ENCODE results near the gene SH3PXD2A.

Gene SH3PXD2A

GRCh38 chr10:103724771-103725170 lies 130.6 kb downstream of the SH3PXD2A start:
- H3K36me3 Mint-ChIP-seq, result no peaks in the 10 kb centered on the region
- no peaks in the 10 kb centered on the region for H3K9me3 Mint-ChIP-seq
- no peak for ATAC-seq
- no peaks in the 10 kb centered on the region for H3K4me1 Mint-ChIP-seq
- no peak overlapping the region for H3K4me3 Mint-ChIP-seq
- no peak for DNase-seq (ENCODE audit: low spot score in 2 of 2)
- H3K27ac Mint-ChIP-seq, result no peak overlapping the region

- no peaks in the 10 kb centered on the region for H3K9me3 Mint-ChIP-seq
- no peaks in the 10 kb centered on the region for H3K4me1 Mint-ChIP-seq
- DNase-seq (ENCODE audit: low spot score in 2 of 2) (no peak), ATAC-seq (no peak)
- no peak overlapping the region for H3K4me3 Mint-ChIP-seq
- no peaks in the 10 kb centered on the region for H3K36me3 Mint-ChIP-seq
- H3K27ac Mint-ChIP-seq, result no peak overlapping the region
Measured at GRCh38 chr10:103724074-103724473, 131.3 kb downstream of the SH3PXD2A start.

- ATAC-seq (no peak), DNase-seq (ENCODE audit: low spot score in 2 of 2) (no peak)
- H3K36me3 Mint-ChIP-seq, result no peaks in the 10 kb centered on the region
- H3K27ac Mint-ChIP-seq, result no peak overlapping the region
- no peaks in the 10 kb centered on the region for H3K4me1 Mint-ChIP-seq
- H3K4me3 Mint-ChIP-seq, result no peak overlapping the region
- H3K9me3 Mint-ChIP-seq, result no peaks in the 10 kb centered on the region
Measured at GRCh38 chr10:103723557-103723956, 131.8 kb downstream of the SH3PXD2A start.

GRCh38 chr10:103722632-103723031 lies 132.7 kb downstream of the SH3PXD2A start:
- Mint-ChIP-seq H3K36me3 (no peaks in the 10 kb centered on the region), H3K4me3 (no peak overlapping the region), H3K9me3 (no peaks in the 10 kb centered on the region), H3K4me1 (no peaks in the 10 kb centered on the region), H3K27ac (no peak overlapping the region)
- ATAC-seq (no peak), DNase-seq (ENCODE audit: low spot score in 2 of 2) (no peak)

GRCh38 chr10:103720964-103721335 lies 134.4 kb downstream of the SH3PXD2A start:
- Mint-ChIP-seq H3K36me3 (no peaks in the 10 kb centered on the region), H3K4me3 (no peak overlapping the region)
- no peak for DNase-seq (ENCODE audit: low spot score in 2 of 2)

GRCh38 chr10:103720328-103720963 lies 134.9 kb downstream of the SH3PXD2A start:
- Mint-ChIP-seq H3K36me3 (no peaks in the 10 kb centered on the region), H3K4me3 (no peak overlapping the region), H3K4me1 (no peaks in the 10 kb centered on the region), H3K9me3 (no peaks in the 10 kb centered on the region), H3K27ac (no peak overlapping the region)
- DNase-seq (ENCODE audit: low spot score in 2 of 2), result no peak
- ATAC-seq, result no peak

More at GRCh38 chr10:103720964-103721335, 134.4 kb downstream of the SH3PXD2A start:
- Mint-ChIP-seq H3K27ac (no peak overlapping the region), H3K4me1 (no peaks in the 10 kb centered on the region), H3K9me3 (no peaks in the 10 kb centered on the region)
- ATAC-seq, result no peak

GRCh38 chr10:103719036-103719435 lies 136.3 kb downstream of the SH3PXD2A start:
- Mint-ChIP-seq H3K9me3 (no peaks in the 10 kb centered on the region), H3K36me3 (no peaks in the 10 kb centered on the region), H3K27ac (no peak overlapping the region), H3K4me3 (no peak overlapping the region), H3K4me1 (no peaks in the 10 kb centered on the region)
- ATAC-seq, result no peak
- no peak for DNase-seq (ENCODE audit: low spot score in 2 of 2)

GRCh38 chr10:103718247-103718620 lies 137.1 kb downstream of the SH3PXD2A start:
- no peak overlapping the region for H3K4me3 Mint-ChIP-seq
- ATAC-seq, result no peak
- H3K27ac Mint-ChIP-seq, result peak overlapping the region; percentile 40
- H3K36me3 Mint-ChIP-seq, result no peaks in the 10 kb centered on the region
- H3K9me3 Mint-ChIP-seq, result no peaks in the 10 kb centered on the region
- DNase-seq (ENCODE audit: low spot score in 2 of 2), result no peak
- no peaks in the 10 kb centered on the region for H3K4me1 Mint-ChIP-seq

GRCh38 chr10:103717341-103718246 lies 137.8 kb downstream of the SH3PXD2A start:
- DNase-seq (ENCODE audit: low spot score in 2 of 2) (no peak), ATAC-seq (no peak)
- Mint-ChIP-seq H3K4me1 (no peaks in the 10 kb centered on the region), H3K27ac (peak overlapping the region; percentile 63), H3K36me3 (no peaks in the 10 kb centered on the region), H3K4me3 (no peak overlapping the region), H3K9me3 (no peaks in the 10 kb centered on the region)

GRCh38 chr10:103716206-103717160 lies 138.9 kb downstream of the SH3PXD2A start:
- H3K4me1 Mint-ChIP-seq, result no peaks in the 10 kb centered on the region
- no peaks in the 10 kb centered on the region for H3K36me3 Mint-ChIP-seq
- ATAC-seq (no peak), DNase-seq (ENCODE audit: low spot score in 2 of 2) (no peak)
- peak overlapping the region; percentile 63 for H3K27ac Mint-ChIP-seq
- no peaks in the 10 kb centered on the region for H3K9me3 Mint-ChIP-seq
- no peak overlapping the region for H3K4me3 Mint-ChIP-seq

GRCh38 chr10:103715430-103715829 lies 139.9 kb downstream of the SH3PXD2A start:
- no peaks in the 10 kb centered on the region for H3K4me1 Mint-ChIP-seq
- no peaks in the 10 kb centered on the region for H3K36me3 Mint-ChIP-seq
- no peak overlapping the region for H3K4me3 Mint-ChIP-seq
- ATAC-seq (no peak), DNase-seq (ENCODE audit: low spot score in 2 of 2) (no peak)
- peak overlapping the region; percentile 26 for H3K27ac Mint-ChIP-seq
- no peaks in the 10 kb centered on the region for H3K9me3 Mint-ChIP-seq

- peaks cover 2% of the 10 kb centered on the region for H3K4me1 Mint-ChIP-seq
- H3K4me3 Mint-ChIP-seq, result no peak overlapping the region
- no peaks in the 10 kb centered on the region for H3K36me3 Mint-ChIP-seq
- H3K9me3 Mint-ChIP-seq, result no peaks in the 10 kb centered on the region
- ATAC-seq (no peak), DNase-seq (ENCODE audit: low spot score in 2 of 2) (no peak)
- peak overlapping the region; percentile 58 for H3K27ac Mint-ChIP-seq
Measured at GRCh38 chr10:103714232-103714891, 141.0 kb downstream of the SH3PXD2A start.

- ATAC-seq (no peak), DNase-seq (ENCODE audit: low spot score in 2 of 2) (no peak)
- no peaks in the 10 kb centered on the region for H3K9me3 Mint-ChIP-seq
- no peak overlapping the region for H3K4me3 Mint-ChIP-seq
- no peaks in the 10 kb centered on the region for H3K36me3 Mint-ChIP-seq
- H3K27ac Mint-ChIP-seq, result peak overlapping the region; percentile 58
- peaks cover 6% of the 10 kb centered on the region for H3K4me1 Mint-ChIP-seq
Measured at GRCh38 chr10:103713676-103714075, 141.7 kb downstream of the SH3PXD2A start.

- ATAC-seq (peak; percentile 82), DNase-seq (ENCODE audit: low spot score in 2 of 2) (peak; percentile 77 to 94)
- H3K36me3 Mint-ChIP-seq, result no peaks in the 10 kb centered on the region
- H3K4me1 Mint-ChIP-seq, result peaks cover 6% of the 10 kb centered on the region
- H3K9me3 Mint-ChIP-seq, result no peaks in the 10 kb centered on the region
- no peak overlapping the region for H3K4me3 Mint-ChIP-seq
- peak overlapping the region; percentile 58 for H3K27ac Mint-ChIP-seq
Measured at GRCh38 chr10:103712898-103713498, 142.4 kb downstream of the SH3PXD2A start.
